Upper lobe of left lung (tissue), 4 donors: ENCODE results near the gene STARD9.

Experiments used
- CTCF ChIP-seq, 6 experiments: fragments of 450-650 bp in 4 of 6; fragments of 200-600 bp in 2 of 6; sonication (generic) in 2 of 6; IDR thresholded peaks; one replicate each; pipeline ENCODE4 v1.5.1; 2016 to 2019; ENCODE audit warnings: antibody characterized with exemption in 6 of 6
- EP300 ChIP-seq, 4 donors: sonication (generic); formaldehyde crosslinking; IDR thresholded peaks; one replicate each; pipeline ENCODE4 v1.5.1; 2017; ENCODE audit warnings: antibody characterized with exemption in 4 of 4, control low read depth in 2 of 4
- POLR2A ChIP-seq, 4 donors: fragments of 450-650 bp; IDR thresholded peaks; one replicate each; pipeline ENCODE4 v1.5.1; 2016 to 2017; ENCODE audit warnings: antibody characterized with exemption in 4 of 4, mild to moderate bottlenecking in 2 of 4
- POLR2AphosphoS5 ChIP-seq, 2 donors: sonication (generic); formaldehyde crosslinking; IDR thresholded peaks; one replicate each; pipeline ENCODE4 v1.5.1; 2017; ENCODE audit warnings: antibody characterized with exemption in 2 of 2

GRCh38 chr15:42733027-42733426 lies 157.6 kb downstream of the STARD9 start:
- TF ChIP-seq CTCF (IDR thresholded peaks at IDR 0.05) (no peak), POLR2AphosphoS5 (IDR thresholded peaks at IDR 0.05) (no peak), POLR2A (IDR thresholded peaks at IDR 0.05) (no peak), EP300 (IDR thresholded peaks at IDR 0.05) (no peak)
